Aorta (tissue), 5 donors: Measurements from ENCODE around the gene ITLN2. TPM values are rescaled to one million over a fixed set of nuclear protein-coding genes. Genes with fewer than 3 reads are reported as not detected.
"Not testable (repeated sequence)": the region's sequence is repeated elsewhere in the genome, so short reads cannot be mapped to it uniquely, and the experiment has no call there.

ENCODE experiments used
- ATAC-seq: fragments of 200-7000 bp; cut with Tn5 transposase; one replicate; pipeline ENCODE4 v1.9.1; 2022; ENCODE audit warnings: moderate library complexity; ENCODE audit not compliant: low FRiP score
- DNase-seq, 2 donors: peaks; one replicate each; pipeline ENCODE4 v3.0.0-alpha.2; 2020
- H3K27ac ChIP-seq, 2 donors: one replicate each; pipeline ENCODE4 v1.5.1; 2013; ENCODE audit warnings: low read length in 2 of 2, mild to moderate bottlenecking in 2 of 2, moderate library complexity in 2 of 2, control low read depth in 1 of 2, inconsistent platforms in 1 of 2, low read depth in 1 of 2
- H3K27me3 ChIP-seq, 2 donors: one replicate each; pipeline ENCODE4 v1.6.1; 2013; ENCODE audit warnings: control low read depth in 1 of 2, low read length in 1 of 2, mild to moderate bottlenecking in 1 of 2, moderate library complexity in 1 of 2; ENCODE audit not compliant: insufficient read depth in 2 of 2, control insufficient read depth in 1 of 2
- H3K36me3 ChIP-seq, 2 donors: one replicate each; pipeline ENCODE4 v1.6.1; 2013; ENCODE audit warnings: control low read depth in 1 of 2, low read length in 1 of 2, mild to moderate bottlenecking in 1 of 2; ENCODE audit not compliant: insufficient read depth in 2 of 2, control insufficient read depth in 1 of 2
- H3K4me1 ChIP-seq, 2 donors: one replicate each; pipeline ENCODE4 v1.6.1; 2013; ENCODE audit warnings: low read length in 2 of 2, control low read depth in 1 of 2, mild to moderate bottlenecking in 1 of 2, moderate library complexity in 1 of 2; ENCODE audit not compliant: insufficient read depth in 2 of 2, control insufficient read depth in 1 of 2
- H3K4me3 ChIP-seq, 2 donors: one replicate each; pipeline ENCODE4 v1.5.1; 2013; ENCODE audit warnings: low read length in 2 of 2, control low read depth in 1 of 2, mild to moderate bottlenecking in 1 of 2
- H3K9me3 ChIP-seq: one replicate; pipeline ENCODE4 v1.6.1; 2013; ENCODE audit warnings: mild to moderate bottlenecking, low read length; ENCODE audit not compliant: control insufficient read depth
- WGBS, 2 donors: extraction: QIAGEN DNeasy Blood & Tissue Kit; methylation state at CpG; one replicate each; pipeline ENCODE4 v1.1.7; 2013; 5-methylcytosine and 5-hydroxymethylcytosine counted together
- intact Hi-C, 2 donors: fragments of 100-400 bp; cut with DNase I; formaldehyde crosslinking; loops; one replicate each; pipeline versions ENCODE4 v1.14.2 to v1.15.0; 2022
- polyA plus RNA-seq, 2 donors: library from polyadenylated mRNA; stranded (reverse); fragments of 200-250 nt; gene quantifications; one replicate each; pipeline ENCODE4 v1.2.3, GENCODE V29; 2013
- total RNA-seq, 2 donors: library from RNA; stranded (reverse); fragmentation: NEBNext Ultra II Directional; extraction: Animal tissue kit (Norgen Biotek cat#: 25700); gene quantifications; one replicate each; pipeline ENCODE4 v1.2.1, GENCODE V29; 2021
- donor health status: healthy with polysubstance abuse.
- donor health status: Bipolar disorder and iron deficiency.
- donor health status: DM: no; HTN: no; CAD: no.
- donor health status: DM: no; HTN: no; CAD: no.
- donor health status: DM: yes; HTN: yes; CAD: no.

ITLN2 gene
- total and polyA plus RNA-seq, 4 donors: 4.5 to 5.5 TPM; not detected in 2

- peaks cover 0 to 5% of the 10 kb centered on the region in 2 donors for H3K4me1 ChIP-seq
- H3K9me3 ChIP-seq: no peaks in the 10 kb centered on the region
- ATAC-seq: no peak
- 85 to 87% methylated on average over 4 of the region's 4 CpGs for WGBS, 2 donors
- H3K36me3 ChIP-seq: no peaks in the 10 kb centered on the region
- H3K27me3 ChIP-seq: no peaks in the 10 kb centered on the region
- H3K4me3 ChIP-seq: no peak overlapping the region
- no peak overlapping the region for H3K27ac ChIP-seq
- intact Hi-C loops: no loop called here
- no peak for DNase-seq
These were observed 49.0 kb downstream of the ITLN2 start for GRCh38 chr1:160905617-160905989.

- Histone ChIP-seq H3K4me3 (no peak overlapping the region), H3K27ac (no peak overlapping the region), H3K27me3 (no peaks in the 10 kb centered on the region), H3K36me3 (no peaks in the 10 kb centered on the region), H3K9me3 (no peaks in the 10 kb centered on the region), H3K4me1 (peaks cover 0 to 5% of the 10 kb centered on the region in 2 donors)
- WGBS, 2 donors: 15 to 20% methylated on average over 8 of the region's 8 CpGs
- intact Hi-C loops: no loop called here
- DNase-seq (no peak), ATAC-seq (no peak)
These were observed 49.6 kb downstream of the ITLN2 start for GRCh38 chr1:160904783-160905616.

DNA sequence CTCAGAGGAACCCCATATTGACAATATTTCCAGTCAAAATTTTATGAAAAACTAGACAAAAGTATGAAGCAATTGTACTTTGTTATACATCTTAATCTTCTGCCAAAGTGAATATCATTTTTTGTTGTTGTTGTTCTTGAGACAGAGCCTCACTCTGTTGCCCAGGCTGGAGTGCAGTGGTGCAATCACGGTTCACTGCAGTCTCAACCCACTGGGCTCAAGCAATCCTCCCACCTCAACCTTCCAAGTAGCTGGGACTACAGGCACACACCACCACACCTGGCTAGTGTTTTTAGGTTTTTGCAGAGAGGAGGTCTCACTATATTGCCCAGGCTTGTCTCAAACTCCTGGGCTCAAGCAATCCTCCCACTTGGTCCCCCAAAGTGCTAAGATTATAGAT is 52.4 kb downstream of the ITLN2 start:
- H3K4me1 ChIP-seq, H3K9me3 ChIP-seq, H3K27me3 ChIP-seq, ATAC-seq, DNase-seq, H3K27ac ChIP-seq, H3K4me3 ChIP-seq, intact Hi-C loops, H3K36me3 ChIP-seq: not testable (repeated sequence)
- 9 to 30% methylated on average over 1 of the region's 1 CpG for WGBS, 2 donors

GRCh38 chr1:160901768-160902167 is 52.8 kb downstream of the ITLN2 start:
- no peaks in the 10 kb centered on the region for H3K36me3 ChIP-seq
- no peak overlapping the region for H3K4me3 ChIP-seq
- no peak overlapping the region for H3K27ac ChIP-seq
- intact Hi-C loops: no loop called here
- ATAC-seq (no peak), DNase-seq (no peak)
- H3K27me3 ChIP-seq: no peaks in the 10 kb centered on the region
- 87 to 94% methylated on average over 2 of the region's 2 CpGs for WGBS, 2 donors
- peaks cover 0 to 3% of the 10 kb centered on the region in 2 donors for H3K4me1 ChIP-seq
- H3K9me3 ChIP-seq: no peaks in the 10 kb centered on the region

DNA sequence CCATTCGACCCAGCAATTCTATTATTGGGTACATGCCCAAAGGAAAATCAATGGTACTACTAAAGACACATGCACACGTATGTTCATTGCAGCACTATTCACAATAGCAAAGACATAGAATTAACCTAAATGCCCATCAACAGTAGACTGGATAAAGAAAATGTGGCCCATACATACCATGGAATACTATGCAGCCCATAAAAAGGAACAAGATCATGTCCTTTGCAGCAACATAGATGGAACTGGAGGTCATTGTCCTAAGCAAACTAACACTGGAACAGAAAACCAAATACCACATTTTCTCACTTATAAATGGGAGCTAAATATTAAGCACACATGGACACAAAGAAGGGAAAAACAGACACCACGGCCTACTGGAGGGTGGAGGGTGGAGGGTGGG is 53.9 kb downstream of the ITLN2 start:
- H3K9me3 ChIP-seq, H3K27ac ChIP-seq, H3K4me3 ChIP-seq, DNase-seq, intact Hi-C loops, H3K4me1 ChIP-seq, ATAC-seq, H3K27me3 ChIP-seq, H3K36me3 ChIP-seq: not testable (repeated sequence)
- WGBS, 2 donors: 63 to 73% methylated on average over 3 of the region's 3 CpGs

Other genes with a start within 250 kb of the ITLN2 start
- gene CD48, start 243.0 kb downstream of the ITLN2 start, total RNA-seq: 1 to 10 TPM; 3.6 to 6.8 TPM
- gene CD48, start 243.0 kb downstream of the ITLN2 start, polyA plus RNA-seq: 10 to 100 TPM in 1 of 2 donors, 1 to 10 TPM in 1; 1.7 to 11.3 TPM
- 1 to 10 TPM; 2.5 to 2.9 TPM for gene SLAMF7, start 215.6 kb downstream of the ITLN2 start, total RNA-seq
- 1 to 10 TPM in 1 of 2 donors, not detected in 1; 8.9 TPM for gene SLAMF7, start 215.6 kb downstream of the ITLN2 start, polyA plus RNA-seq
- gene LY9, start 158.6 kb downstream of the ITLN2 start, total RNA-seq: 1 to 10 TPM in 1 of 2 donors, under 1 TPM in 1; 0.71 to 1.2 TPM
- gene LY9, start 158.6 kb downstream of the ITLN2 start, polyA plus RNA-seq: 1 to 10 TPM in 1 of 2 donors, under 1 TPM in 1; 0.10 to 2.0 TPM
- 1 to 10 TPM in 1 of 2 donors, under 1 TPM in 1; 0.36 to 1.9 TPM for gene CD244, start 91.9 kb downstream of the ITLN2 start, total RNA-seq
- gene CD244, start 91.9 kb downstream of the ITLN2 start, polyA plus RNA-seq: under 1 TPM; 0.26 to 0.75 TPM
- 1 to 10 TPM in 1 of 2 donors, under 1 TPM in 1; 0.78 to 1.8 TPM for gene ITLN1, start 69.6 kb downstream of the ITLN2 start, total RNA-seq
- 10 to 100 TPM; 58.6 to 72.6 TPM for gene ITLN1, start 69.6 kb downstream of the ITLN2 start, polyA plus RNA-seq
- gene F11R, start 66.3 kb upstream of the ITLN2 start, total RNA-seq: 10 to 100 TPM; 21.7 to 26.0 TPM
- 1 to 10 TPM; 2.4 to 8.0 TPM for gene F11R, start 66.3 kb upstream of the ITLN2 start, polyA plus RNA-seq
- 10 to 100 TPM in 1 of 2 donors, 1 to 10 TPM in 1; 9.1 to 12.5 TPM for gene TSTD1, start 84.2 kb upstream of the ITLN2 start, total RNA-seq
- 10 to 100 TPM; 13.2 to 31.9 TPM for gene TSTD1, start 84.2 kb upstream of the ITLN2 start, polyA plus RNA-seq
- gene USF1, start 91.2 kb upstream of the ITLN2 start, total RNA-seq: 10 to 100 TPM; 42.2 to 67.0 TPM
- 100 to 1,000 TPM in 1 of 2 donors, 10 to 100 TPM in 1; 33.8 to 124 TPM for gene USF1, start 91.2 kb upstream of the ITLN2 start, polyA plus RNA-seq
- gene ARHGAP30, start 115.1 kb upstream of the ITLN2 start, total RNA-seq: 10 to 100 TPM; 14.7 to 20.5 TPM
- 10 to 100 TPM in 1 of 2 donors, 1 to 10 TPM in 1; 1.3 to 12.1 TPM for gene ARHGAP30, start 115.1 kb upstream of the ITLN2 start, polyA plus RNA-seq
- under 1 TPM; 0.24 to 0.26 TPM for gene NECTIN4, start 134.7 kb upstream of the ITLN2 start, total RNA-seq
- not detected for gene NECTIN4, start 134.7 kb upstream of the ITLN2 start, polyA plus RNA-seq
- gene KLHDC9, start 143.6 kb upstream of the ITLN2 start, total RNA-seq: 1 to 10 TPM in 1 of 2 donors, under 1 TPM in 1; 0.78 to 2.5 TPM
- gene KLHDC9, start 143.6 kb upstream of the ITLN2 start, polyA plus RNA-seq: 10 to 100 TPM in 1 of 2 donors, 1 to 10 TPM in 1; 7.9 to 14.8 TPM
- gene PFDN2, start 163.2 kb upstream of the ITLN2 start, total RNA-seq: 10 to 100 TPM; 36.4 to 42.3 TPM
- gene PFDN2, start 163.2 kb upstream of the ITLN2 start, polyA plus RNA-seq: 100 to 1,000 TPM in 1 of 2 donors, 10 to 100 TPM in 1; 74.6 to 116 TPM
- 10 to 100 TPM; 31.1 to 41.6 TPM for gene NIT1, start 163.3 kb upstream of the ITLN2 start, total RNA-seq
- 10 to 100 TPM; 47.6 to 50.5 TPM for gene NIT1, start 163.3 kb upstream of the ITLN2 start, polyA plus RNA-seq
- gene DEDD, start 177.9 kb upstream of the ITLN2 start, total RNA-seq: 10 to 100 TPM; 44.7 to 46.8 TPM
- 10 to 100 TPM; 25.2 to 39.7 TPM for gene DEDD, start 177.9 kb upstream of the ITLN2 start, polyA plus RNA-seq
- gene UFC1, start 199.2 kb upstream of the ITLN2 start, total RNA-seq: 10 to 100 TPM; 64.2 to 70.3 TPM
- 100 to 1,000 TPM; 143 to 184 TPM for gene UFC1, start 199.2 kb upstream of the ITLN2 start, polyA plus RNA-seq
- 10 to 100 TPM; 16.4 to 28.1 TPM for gene USP21, start 204.7 kb upstream of the ITLN2 start, total RNA-seq
- gene USP21, start 204.7 kb upstream of the ITLN2 start, polyA plus RNA-seq: 10 to 100 TPM; 15.7 to 24.7 TPM
- gene PPOX, start 211.6 kb upstream of the ITLN2 start, total RNA-seq: 10 to 100 TPM; 16.3 to 30.9 TPM
- 100 to 1,000 TPM in 1 of 2 donors, 10 to 100 TPM in 1; 17.0 to 126 TPM for gene PPOX, start 211.6 kb upstream of the ITLN2 start, polyA plus RNA-seq
- gene B4GALT3, start 222.7 kb upstream of the ITLN2 start, total RNA-seq: 10 to 100 TPM; 26.8 to 29.8 TPM
- gene B4GALT3, start 222.7 kb upstream of the ITLN2 start, polyA plus RNA-seq: 10 to 100 TPM; 13.9 to 23.1 TPM
- 100 to 1,000 TPM in 1 of 2 donors, 10 to 100 TPM in 1; 78.9 to 207 TPM for gene ADAMTS4, start 244.2 kb upstream of the ITLN2 start, total RNA-seq
- 1 to 10 TPM; 1.4 to 6.8 TPM for gene ADAMTS4, start 244.2 kb upstream of the ITLN2 start, polyA plus RNA-seq
- gene NDUFS2, start 247.6 kb upstream of the ITLN2 start, total RNA-seq: 10 to 100 TPM; 55.3 to 63.4 TPM
- 10 to 100 TPM; 64.2 to 88.1 TPM for gene NDUFS2, start 247.6 kb upstream of the ITLN2 start, polyA plus RNA-seq